ENCODE data around the gene ALDH1A2. TPM values are rescaled to one million over a fixed set of nuclear protein-coding genes. Genes with fewer than 3 reads are reported as not detected.

Gene ALDH1A2
- total RNA-seq, 1 experiment from 2014 or later, result 0.22 TPM

GRCh38 chr15:57953874-57954273, 111.6 kb downstream of the ALDH1A2 start:
- Histone ChIP-seq H3K9me2 (replicated peaks; ENCODE audit: low read length) (no peaks in the 10 kb centered on the region), H3K4me1 (ENCODE audit: insufficient read depth, low read length) (no peaks in the 10 kb centered on the region), H3K9ac (ENCODE audit: low read length) (no peak overlapping the region), H3F3A (ENCODE audit: low read length, unreplicated experiment) (no peaks in the 10 kb centered on the region), H3K79me2 (ENCODE audit: low read length) (no peaks in the 10 kb centered on the region), H3K36me3 (ENCODE audit: low read depth, low read length) (no peaks in the 10 kb centered on the region), H3K27me3 (ENCODE audit: low read length) (no peaks in the 10 kb centered on the region), H2AFZ (ENCODE audit: low read length) (no peak overlapping the region), H3K4me2 (ENCODE audit: low read length) (no peak overlapping the region), H3K27ac (ENCODE audit: low read length) (no peak overlapping the region), H3K4me3 (ENCODE audit: low read length) (no peak overlapping the region), H4K20me1 (ENCODE audit: low read length) (no peaks in the 10 kb centered on the region), H3K9me3 (ENCODE audit: low read length) (no peaks in the 10 kb centered on the region)
- ChIA-PET CTCF (interaction anchor here (0.5 kb wide), 1 partner anchor 110 kb away, joined by 3 read pairs; no protein-coding TSS in a partner anchor), POLR2A (ENCODE audit: unreplicated experiment) (no interaction called here)
- no peak for ATAC-seq
- no TSS peak for BruUV-seq (replicated peaks)
- no peak for TF ChIP-seq EZH2 (IDR thresholded peaks at IDR 0.05; ENCODE audit: low read length, unreplicated experiment)
- no peak for TF ChIP-seq EZH2phosphoT487 (IDR thresholded peaks at IDR 0.05; ENCODE audit: borderline replicate concordance, low read length)
- TF ChIP-seq, protein P1, sequence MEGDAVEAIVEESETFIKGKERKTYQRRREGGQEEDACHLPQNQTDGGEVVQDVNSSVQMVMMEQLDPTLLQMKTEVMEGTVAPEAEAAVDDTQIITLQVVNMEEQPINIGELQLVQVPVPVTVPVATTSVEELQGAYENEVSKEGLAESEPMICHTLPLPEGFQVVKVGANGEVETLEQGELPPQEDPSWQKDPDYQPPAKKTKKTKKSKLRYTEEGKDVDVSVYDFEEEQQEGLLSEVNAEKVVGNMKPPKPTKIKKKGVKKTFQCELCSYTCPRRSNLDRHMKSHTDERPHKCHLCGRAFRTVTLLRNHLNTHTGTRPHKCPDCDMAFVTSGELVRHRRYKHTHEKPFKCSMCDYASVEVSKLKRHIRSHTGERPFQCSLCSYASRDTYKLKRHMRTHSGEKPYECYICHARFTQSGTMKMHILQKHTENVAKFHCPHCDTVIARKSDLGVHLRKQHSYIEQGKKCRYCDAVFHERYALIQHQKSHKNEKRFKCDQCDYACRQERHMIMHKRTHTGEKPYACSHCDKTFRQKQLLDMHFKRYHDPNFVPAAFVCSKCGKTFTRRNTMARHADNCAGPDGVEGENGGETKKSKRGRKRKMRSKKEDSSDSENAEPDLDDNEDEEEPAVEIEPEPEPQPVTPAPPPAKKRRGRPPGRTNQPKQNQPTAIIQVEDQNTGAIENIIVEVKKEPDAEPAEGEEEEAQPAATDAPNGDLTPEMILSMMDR (conservative IDR thresholded peaks at IDR 0.05; ENCODE audit: low read depth, low read length), result no peak
- no peak for DNase-seq
- intact Hi-C loops (cut with micrococcal nuclease), result no loop called here

- TF ChIP-seq EZH2phosphoT487 (IDR thresholded peaks at IDR 0.05; ENCODE audit: borderline replicate concordance, low read length) (no peak), EZH2 (IDR thresholded peaks at IDR 0.05; ENCODE audit: low read length, unreplicated experiment) (no peak)
- TF ChIP-seq, protein P1 (conservative IDR thresholded peaks at IDR 0.05; ENCODE audit: low read depth, low read length), result no peak
- Histone ChIP-seq H3K9me2 (replicated peaks; ENCODE audit: low read length) (no peaks in the 10 kb centered on the region), H3F3A (ENCODE audit: low read length, unreplicated experiment) (no peaks in the 10 kb centered on the region), H3K9ac (ENCODE audit: low read length) (no peak overlapping the region), H4K20me1 (ENCODE audit: low read length) (no peaks in the 10 kb centered on the region), H3K36me3 (ENCODE audit: low read depth, low read length) (no peaks in the 10 kb centered on the region), H3K4me1 (ENCODE audit: insufficient read depth, low read length) (no peaks in the 10 kb centered on the region), H3K9me3 (ENCODE audit: low read length) (no peaks in the 10 kb centered on the region), H3K79me2 (ENCODE audit: low read length) (no peaks in the 10 kb centered on the region), H3K4me2 (ENCODE audit: low read length) (no peak overlapping the region), H3K27ac (ENCODE audit: low read length) (no peak overlapping the region), H3K4me3 (ENCODE audit: low read length) (no peak overlapping the region), H3K27me3 (ENCODE audit: low read length) (no peaks in the 10 kb centered on the region), H2AFZ (ENCODE audit: low read length) (no peak overlapping the region)
- ChIA-PET POLR2A (ENCODE audit: unreplicated experiment) (no interaction called here), CTCF (no interaction called here)
- intact Hi-C loops (cut with micrococcal nuclease), result no loop called here
- no peak for ATAC-seq
- DNase-seq, result no peak
- BruUV-seq (replicated peaks), result no TSS peak
Measured at GRCh38 chr15:57951328-57951932, 114.1 kb downstream of the ALDH1A2 start.

- H3K4me2 ChIP-seq (ENCODE audit: low read length), result no peak overlapping the region
- TF ChIP-seq EZH2 (IDR thresholded peaks at IDR 0.05; ENCODE audit: low read length, unreplicated experiment) (no peak), EZH2phosphoT487 (IDR thresholded peaks at IDR 0.05; ENCODE audit: borderline replicate concordance, low read length) (no peak)
- TF ChIP-seq, protein P1 (conservative IDR thresholded peaks at IDR 0.05; ENCODE audit: low read depth, low read length), result no peak
- H3K9ac ChIP-seq (ENCODE audit: low read length), result no peak overlapping the region
- H3K27me3 ChIP-seq (ENCODE audit: low read length), result no peaks in the 10 kb centered on the region
- H3K79me2 ChIP-seq (ENCODE audit: low read length), result no peaks in the 10 kb centered on the region
- ChIA-PET CTCF (no interaction called here), POLR2A (ENCODE audit: unreplicated experiment) (no interaction called here)
- no peaks in the 10 kb centered on the region for H4K20me1 ChIP-seq (ENCODE audit: low read length)
- no peaks in the 10 kb centered on the region for H3K4me1 ChIP-seq (ENCODE audit: insufficient read depth, low read length)
- no peaks in the 10 kb centered on the region for H3F3A ChIP-seq (ENCODE audit: low read length, unreplicated experiment)
- ATAC-seq (no peak), DNase-seq (no peak)
- intact Hi-C loops (cut with micrococcal nuclease), result no loop called here
- H3K36me3 ChIP-seq (ENCODE audit: low read depth, low read length), result no peaks in the 10 kb centered on the region
- no TSS peak for BruUV-seq (replicated peaks)
- H3K9me2 ChIP-seq (replicated peaks; ENCODE audit: low read length), result no peaks in the 10 kb centered on the region
- no peak overlapping the region for H3K27ac ChIP-seq (ENCODE audit: low read length)
- no peaks in the 10 kb centered on the region for H3K9me3 ChIP-seq (ENCODE audit: low read length)
- H3K4me3 ChIP-seq (ENCODE audit: low read length), result no peak overlapping the region
- H2AFZ ChIP-seq (ENCODE audit: low read length), result no peak overlapping the region
Measured at GRCh38 chr15:57950381-57950946, 115.0 kb downstream of the ALDH1A2 start.

Measured in PC-3 (cell line).